Measurements from ENCODE around the gene SLC28A1. TPM values are rescaled to one million over a fixed set of nuclear protein-coding genes. Genes with fewer than 3 reads are reported as not detected.
A peak's percentile ranks its signal among the peaks of the same experiment; 100 is the strongest.

Gene SLC28A1
- total and polyA plus RNA-seq, 2 experiments from 2014 or later, result 2.5 to 3.0 TPM

DNA sequence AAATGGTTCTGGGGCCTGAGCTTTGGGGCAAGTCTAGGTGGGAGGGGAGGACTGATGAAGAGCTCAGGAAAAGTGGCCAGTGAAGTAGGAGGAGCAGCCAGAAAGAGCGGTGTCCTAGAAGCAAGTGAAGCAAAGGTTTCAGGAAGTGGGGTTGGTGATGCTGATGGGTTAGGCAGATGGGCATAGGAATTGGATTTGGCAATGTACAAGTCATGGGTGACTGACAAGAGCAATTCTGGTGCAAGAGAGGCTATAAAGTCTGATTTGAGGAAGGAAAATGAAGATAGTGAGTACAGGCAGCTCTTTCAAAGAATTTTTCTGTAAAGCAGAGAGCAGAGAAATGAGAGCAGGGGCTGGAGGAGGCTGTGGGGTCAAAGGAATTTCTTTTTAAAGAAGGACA lies 47.6 kb upstream of the SLC28A1 start:
- Histone ChIP-seq H3K4me2 (no peak overlapping the region), H3K27me3 (no peaks in the 10 kb centered on the region), H3K9me3 (ENCODE audit: low read depth) (no peaks in the 10 kb centered on the region), H3K9me2 (replicated peaks; ENCODE audit: insufficient read depth) (no peaks in the 10 kb centered on the region), H4K20me1 (ENCODE audit: insufficient read depth, poor library complexity, severe bottlenecking) (no peaks in the 10 kb centered on the region), H3K4me3 (no peak overlapping the region), H3K27ac (no peak overlapping the region), H3K4me1 (ENCODE audit: insufficient read depth) (peaks cover 4% of the 10 kb centered on the region), H2AFZ (no peak overlapping the region), H3K79me2 (peaks cover 4% of the 10 kb centered on the region), H3K36me3 (replicated peaks; ENCODE audit: insufficient read depth, low read depth) (no peaks in the 10 kb centered on the region)
- TF ChIP-seq EZH2 (IDR thresholded peaks at IDR 0.05; ENCODE audit: borderline replicate concordance), result no peak
- TF ChIP-seq, protein P1, sequence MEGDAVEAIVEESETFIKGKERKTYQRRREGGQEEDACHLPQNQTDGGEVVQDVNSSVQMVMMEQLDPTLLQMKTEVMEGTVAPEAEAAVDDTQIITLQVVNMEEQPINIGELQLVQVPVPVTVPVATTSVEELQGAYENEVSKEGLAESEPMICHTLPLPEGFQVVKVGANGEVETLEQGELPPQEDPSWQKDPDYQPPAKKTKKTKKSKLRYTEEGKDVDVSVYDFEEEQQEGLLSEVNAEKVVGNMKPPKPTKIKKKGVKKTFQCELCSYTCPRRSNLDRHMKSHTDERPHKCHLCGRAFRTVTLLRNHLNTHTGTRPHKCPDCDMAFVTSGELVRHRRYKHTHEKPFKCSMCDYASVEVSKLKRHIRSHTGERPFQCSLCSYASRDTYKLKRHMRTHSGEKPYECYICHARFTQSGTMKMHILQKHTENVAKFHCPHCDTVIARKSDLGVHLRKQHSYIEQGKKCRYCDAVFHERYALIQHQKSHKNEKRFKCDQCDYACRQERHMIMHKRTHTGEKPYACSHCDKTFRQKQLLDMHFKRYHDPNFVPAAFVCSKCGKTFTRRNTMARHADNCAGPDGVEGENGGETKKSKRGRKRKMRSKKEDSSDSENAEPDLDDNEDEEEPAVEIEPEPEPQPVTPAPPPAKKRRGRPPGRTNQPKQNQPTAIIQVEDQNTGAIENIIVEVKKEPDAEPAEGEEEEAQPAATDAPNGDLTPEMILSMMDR (IDR thresholded peaks at IDR 0.05; ENCODE audit: poor library complexity), result no peak
- TF ChIP-seq EZH2phosphoT487 (IDR thresholded peaks at IDR 0.05; ENCODE audit: low read depth, severe bottlenecking, unreplicated experiment), result no peak
- no peak for DNase-seq (ENCODE audit: low spot score)
- 100% methylated on average over 1 of the region's 1 CpG for WGBS (ENCODE audit: low lambda C conversion rate, missing lambda C conversion rate)

DNA sequence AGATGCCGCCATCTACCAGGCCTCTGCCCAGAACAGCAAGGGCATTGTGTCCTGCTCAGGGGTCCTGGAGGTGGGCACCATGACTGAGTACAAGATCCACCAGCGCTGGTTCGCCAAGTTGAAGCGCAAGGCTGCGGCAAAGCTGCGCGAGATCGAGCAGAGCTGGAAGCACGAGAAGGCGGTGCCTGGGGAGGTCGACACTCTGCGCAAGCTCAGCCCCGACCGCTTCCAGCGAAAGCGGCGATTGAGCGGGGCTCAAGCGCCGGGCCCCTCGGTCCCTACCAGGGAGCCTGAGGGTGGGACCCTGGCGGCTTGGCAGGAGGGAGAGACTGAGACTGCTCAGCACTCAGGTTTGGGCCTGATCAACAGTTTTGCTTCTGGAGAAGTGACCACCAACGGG lies 44.7 kb upstream of the SLC28A1 start:
- DNase-seq (ENCODE audit: low spot score), result no peak
- no peaks in the 10 kb centered on the region for H4K20me1 ChIP-seq (ENCODE audit: insufficient read depth, poor library complexity, severe bottlenecking)
- no peaks in the 10 kb centered on the region for H3K27me3 ChIP-seq
- WGBS (ENCODE audit: low lambda C conversion rate, missing lambda C conversion rate), result 97% methylated on average over 23 of the region's 23 CpGs
- no peaks in the 10 kb centered on the region for H3K9me2 ChIP-seq (replicated peaks; ENCODE audit: insufficient read depth)
- H2AFZ ChIP-seq, result no peak overlapping the region
- no peaks in the 10 kb centered on the region for H3K9me3 ChIP-seq (ENCODE audit: low read depth)
- TF ChIP-seq EZH2 (IDR thresholded peaks at IDR 0.05; ENCODE audit: borderline replicate concordance) (no peak), EZH2phosphoT487 (IDR thresholded peaks at IDR 0.05; ENCODE audit: low read depth, severe bottlenecking, unreplicated experiment) (no peak)
- TF ChIP-seq, protein P1 (IDR thresholded peaks at IDR 0.05; ENCODE audit: poor library complexity), result no peak
- peaks cover 4% of the 10 kb centered on the region for H3K4me1 ChIP-seq (ENCODE audit: insufficient read depth)
- H3K36me3 ChIP-seq (replicated peaks; ENCODE audit: insufficient read depth, low read depth), result no peaks in the 10 kb centered on the region
- no peak overlapping the region for H3K4me2 ChIP-seq
- no peaks in the 10 kb centered on the region for H3K79me2 ChIP-seq
- H3K27ac ChIP-seq, result no peak overlapping the region
- no peak overlapping the region for H3K4me3 ChIP-seq

DNA sequence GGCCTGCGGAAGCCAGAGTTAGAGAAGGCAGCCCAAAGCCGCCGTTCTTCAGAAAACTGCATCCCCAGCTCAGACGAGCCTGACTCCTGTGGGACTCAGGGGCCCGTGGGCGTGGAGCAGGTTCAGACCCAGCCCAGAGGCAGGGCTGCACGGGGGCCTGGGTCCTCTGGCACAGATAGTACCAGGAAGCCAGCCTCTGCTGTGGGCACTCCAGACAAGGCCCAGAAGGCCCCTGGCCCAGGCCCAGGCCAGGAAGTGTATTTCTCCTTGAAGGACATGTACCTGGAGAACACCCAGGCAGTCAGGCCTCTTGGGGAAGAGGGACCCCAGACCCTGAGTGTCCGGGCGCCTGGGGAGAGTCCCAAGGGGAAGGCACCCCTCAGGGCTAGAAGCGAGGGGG lies 44.2 kb upstream of the SLC28A1 start:
- no peaks in the 10 kb centered on the region for H3K27me3 ChIP-seq
- no peaks in the 10 kb centered on the region for H3K9me3 ChIP-seq (ENCODE audit: low read depth)
- H3K4me3 ChIP-seq, result no peak overlapping the region
- DNase-seq (ENCODE audit: low spot score), result no peak
- no peak overlapping the region for H3K4me2 ChIP-seq
- peak overlapping the region; percentile 67 for H3K27ac ChIP-seq
- peaks cover 4% of the 10 kb centered on the region for H3K4me1 ChIP-seq (ENCODE audit: insufficient read depth)
- no peaks in the 10 kb centered on the region for H3K79me2 ChIP-seq
- WGBS (ENCODE audit: low lambda C conversion rate, missing lambda C conversion rate), result 95% methylated on average over 10 of the region's 10 CpGs
- H4K20me1 ChIP-seq (ENCODE audit: insufficient read depth, poor library complexity, severe bottlenecking), result no peaks in the 10 kb centered on the region
- no peak overlapping the region for H2AFZ ChIP-seq
- TF ChIP-seq EZH2 (IDR thresholded peaks at IDR 0.05; ENCODE audit: borderline replicate concordance), result no peak
- TF ChIP-seq EZH2phosphoT487 (IDR thresholded peaks at IDR 0.05; ENCODE audit: low read depth, severe bottlenecking, unreplicated experiment), result no peak
- TF ChIP-seq, protein P1 (IDR thresholded peaks at IDR 0.05; ENCODE audit: poor library complexity), result no peak
- H3K9me2 ChIP-seq (replicated peaks; ENCODE audit: insufficient read depth), result no peaks in the 10 kb centered on the region
- H3K36me3 ChIP-seq (replicated peaks; ENCODE audit: insufficient read depth, low read depth), result no peaks in the 10 kb centered on the region

Data from hepatocyte (in vitro differentiated cells).